Testis (tissue), 2 donors: ENCODE results near the gene ZNF280B.

Experiments
- POLR2A ChIP-seq: fragments of 450-650 bp; IDR thresholded peaks from one replicate; pipeline ENCODE4 v1.6.1; 2017; ENCODE audit warnings: antibody characterized with exemption, mild to moderate bottlenecking, moderate library complexity
- TF ChIP-seq, protein P1 (sequence below), 3 experiments: fragments of 450-650 bp in 2 of 3; fragments of 200-600 bp in 1 of 3; sonication (generic) in 1 of 3; IDR thresholded peaks; one replicate each; pipeline ENCODE4 v1.5.1; 2016 to 2019; ENCODE audit warnings: antibody characterized with exemption in 3 of 3, mild to moderate bottlenecking in 2 of 3, moderate library complexity in 1 of 3

DNA sequence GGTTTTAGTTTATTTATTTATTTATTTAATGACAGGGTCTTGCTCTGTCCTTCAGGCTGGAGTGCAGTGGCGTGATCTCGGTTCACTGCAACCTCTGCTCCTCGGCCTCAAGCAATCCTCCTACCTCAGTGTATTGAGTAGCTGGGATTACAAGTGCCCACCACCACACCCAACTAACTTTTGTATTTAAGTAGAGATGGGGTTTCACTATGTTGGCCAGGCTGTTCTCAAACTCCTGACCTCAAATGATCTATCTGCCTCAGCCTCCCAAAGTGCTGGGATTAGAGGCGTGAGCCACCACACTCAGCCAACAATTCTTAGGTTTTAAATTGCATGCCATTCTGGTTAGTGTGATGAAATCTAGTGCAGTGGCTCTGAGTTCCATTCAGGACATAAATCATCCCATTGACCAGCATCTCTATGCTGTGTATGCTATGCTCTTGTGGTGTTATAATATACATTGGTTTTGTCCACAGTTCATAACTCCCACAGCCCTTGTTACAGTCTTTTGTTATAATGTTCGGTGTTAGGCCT is 28.5 kb downstream of the ZNF280B start:
- TF ChIP-seq, protein P1, sequence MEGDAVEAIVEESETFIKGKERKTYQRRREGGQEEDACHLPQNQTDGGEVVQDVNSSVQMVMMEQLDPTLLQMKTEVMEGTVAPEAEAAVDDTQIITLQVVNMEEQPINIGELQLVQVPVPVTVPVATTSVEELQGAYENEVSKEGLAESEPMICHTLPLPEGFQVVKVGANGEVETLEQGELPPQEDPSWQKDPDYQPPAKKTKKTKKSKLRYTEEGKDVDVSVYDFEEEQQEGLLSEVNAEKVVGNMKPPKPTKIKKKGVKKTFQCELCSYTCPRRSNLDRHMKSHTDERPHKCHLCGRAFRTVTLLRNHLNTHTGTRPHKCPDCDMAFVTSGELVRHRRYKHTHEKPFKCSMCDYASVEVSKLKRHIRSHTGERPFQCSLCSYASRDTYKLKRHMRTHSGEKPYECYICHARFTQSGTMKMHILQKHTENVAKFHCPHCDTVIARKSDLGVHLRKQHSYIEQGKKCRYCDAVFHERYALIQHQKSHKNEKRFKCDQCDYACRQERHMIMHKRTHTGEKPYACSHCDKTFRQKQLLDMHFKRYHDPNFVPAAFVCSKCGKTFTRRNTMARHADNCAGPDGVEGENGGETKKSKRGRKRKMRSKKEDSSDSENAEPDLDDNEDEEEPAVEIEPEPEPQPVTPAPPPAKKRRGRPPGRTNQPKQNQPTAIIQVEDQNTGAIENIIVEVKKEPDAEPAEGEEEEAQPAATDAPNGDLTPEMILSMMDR (IDR thresholded peaks at IDR 0.05), result no peak
- TF ChIP-seq POLR2A, result no peak
